ELR (cell line): Measurements from ENCODE around the gene STMN1.
A peak's percentile ranks its signal among the peaks of the same experiment; 100 is the strongest.

Experiments
- DNase-seq: peaks from one replicate; pipeline ENCODE4 v3.0.0-alpha.2; 2015; ENCODE audit warnings: low read depth

Gene STMN1

GRCh38 chr1:25895365-25895990 lies 10.7 kb downstream of the STMN1 start:
- DNase-seq: peak; percentile 92

- DNase-seq: no peak
These were observed 13.1 kb downstream of the STMN1 start for GRCh38 chr1:25893116-25893515.

- DNase-seq: no peak
These were observed 14.6 kb downstream of the STMN1 start for GRCh38 chr1:25891606-25892005.

- peak; percentile 89 for DNase-seq
These were observed 15.8 kb downstream of the STMN1 start for GRCh38 chr1:25890239-25891034.

GRCh38 chr1:25889470-25889869 lies 16.7 kb downstream of the STMN1 start:
- DNase-seq: peak; percentile 39

- no peak for DNase-seq
These were observed 17.7 kb downstream of the STMN1 start for GRCh38 chr1:25888426-25888987.

GRCh38 chr1:25885602-25886001 lies 20.6 kb downstream of the STMN1 start:
- no peak for DNase-seq

- DNase-seq: no peak
These were observed 25.0 kb downstream of the STMN1 start for GRCh38 chr1:25881266-25881665.

GRCh38 chr1:25880518-25880917 lies 25.7 kb downstream of the STMN1 start:
- no peak for DNase-seq

GRCh38 chr1:25879675-25880074 lies 26.5 kb downstream of the STMN1 start:
- DNase-seq: no peak

GRCh38 chr1:25878690-25879089 lies 27.5 kb downstream of the STMN1 start:
- no peak for DNase-seq

- DNase-seq: no peak
These were observed 29.1 kb downstream of the STMN1 start for GRCh38 chr1:25877155-25877554.

GRCh38 chr1:25876693-25877077 lies 29.5 kb downstream of the STMN1 start:
- no peak for DNase-seq

- no peak for DNase-seq
These were observed 30.1 kb downstream of the STMN1 start for GRCh38 chr1:25875856-25876692.

- peak; percentile 80 for DNase-seq
These were observed 30.9 kb downstream of the STMN1 start, which contains the start of gene PAQR7 for GRCh38 chr1:25875154-25875855. Gene PAQR7 (minus strand): TSS chr1:25875708. CDS start chr1:25863839, 11,869 bp downstream.

GRCh38 chr1:25874635-25875153 lies 31.5 kb downstream of the STMN1 start:
- no peak for DNase-seq

- DNase-seq: no peak
These were observed 32.0 kb downstream of the STMN1 start for GRCh38 chr1:25874209-25874608.

- DNase-seq: no peak
These were observed 33.1 kb downstream of the STMN1 start for GRCh38 chr1:25873120-25873519.

- no peak for DNase-seq
These were observed 33.5 kb downstream of the STMN1 start for GRCh38 chr1:25872713-25873112.

GRCh38 chr1:25871704-25872494 lies 34.3 kb downstream of the STMN1 start:
- DNase-seq: no peak
